A549 (cell line): ENCODE measurements around the gene TSHR. TPM values are rescaled to one million over a fixed set of nuclear protein-coding genes. Genes with fewer than 3 reads are reported as not detected.

ENCODE experiments used
- ATAC-seq, 2 experiments: fragments of 200-7000 bp in 1 of 2; fragments of >200 bp in 1 of 2; cut with Nextera tagmentation in 1 of 2; cut with Tn5 transposase in 1 of 2; 3 replicates each; pipeline versions ENCODE4 v1.8.0 to v1.9.1; 2018 to 2020; ENCODE audit warnings: mild to moderate bottlenecking in 1 of 2, moderate library complexity in 1 of 2
- CTCF ChIA-PET: fragments of 300-600 bp; sonication (Branson Sonifier 250); formaldehyde crosslinking; extraction: SDS; loops from one replicate; lab custom pipeline; 2021; ENCODE audit warnings: antibody characterized with exemption, inconsistent platforms; lab: Yijun Ruan, JAX
- POLR2A ChIA-PET: fragments of 350-600 bp; formaldehyde crosslinking; extraction: SDS; loops from one replicate; lab custom pipeline; 2021; ENCODE audit warnings: antibody characterized with exemption, inconsistent platforms; lab: Yijun Ruan, JAX
- DNase-seq, 2 experiments: peaks; one replicate each; pipeline versions ENCODE4 v3.0.0 to v3.0.0-alpha.2; 2011 to 2016; ENCODE audit warnings: low read depth in 1 of 2, low spot score in 1 of 2
- FAIRE-seq: peaks from 2 replicates; lab custom pipeline; 2011; peaks lifted over from hg19 to GRCh38; lab: Jason Lieb, UNC
- H3K27ac ChIP-seq, 2 experiments: fragments of >200 bp; sonication (Bioruptor Twin); formaldehyde crosslinking; 3 replicates each; pipeline ENCODE4 v1.5.1; 2016 to 2017
- H3K4me1 ChIP-seq: fragments of >200 bp; sonication (Bioruptor Twin); formaldehyde crosslinking; 3 replicates; pipeline ENCODE4 v1.6.1; 2016
- H3K4me2 ChIP-seq: fragments of >200 bp; sonication (Bioruptor Twin); formaldehyde crosslinking; 3 replicates; pipeline ENCODE4 v1.6.1; 2016
- H3K4me3 ChIP-seq: fragments of >200 bp; sonication (Bioruptor Twin); formaldehyde crosslinking; 3 replicates; pipeline ENCODE4 v1.5.1; 2016
- H3K9me3 ChIP-seq: fragments of >200 bp; sonication (Bioruptor Twin); formaldehyde crosslinking; 3 replicates; pipeline ENCODE4 v1.6.1; 2016
- CBX2 ChIP-seq: fragments of 200-600 bp; sonication (generic); IDR thresholded peaks from 2 replicates; pipeline ENCODE4 v1.6.1; 2016; ENCODE audit warnings: low read depth, mild to moderate bottlenecking, borderline replicate concordance
- CEBPB ChIP-seq, 2 experiments: fragments of >200 bp in 1 of 2; sonication (Bioruptor Twin) in 1 of 2; formaldehyde crosslinking in 1 of 2; IDR thresholded peaks; 2 replicates each; pipeline ENCODE4 v1.6.1; 2012 to 2016
- CHD4 ChIP-seq: fragments of 200-600 bp; sonication (generic); IDR thresholded peaks from 2 replicates; pipeline ENCODE4 v1.6.1; 2016; ENCODE audit warnings: antibody characterized with exemption, mild to moderate bottlenecking, borderline replicate concordance
- ELK1 ChIP-seq: fragments of 150-350 bp; IDR thresholded peaks from 2 replicates; pipeline ENCODE4 v1.6.1; 2014; ENCODE audit warnings: low read depth, mild to moderate bottlenecking, low read length
- ESRRA ChIP-seq: fragments of 150-350 bp; IDR thresholded peaks from 2 replicates; pipeline ENCODE4 v1.6.1; 2014; ENCODE audit warnings: mild to moderate bottlenecking, low read length, borderline replicate concordance
- HEYL ChIP-seq: fragments of 250-450 bp; sonication (Bioruptor Pico); IDR thresholded peaks from 2 replicates; pipeline ENCODE4 v1.8.0; 2021; ENCODE audit warnings: mild to moderate bottlenecking, moderate library complexity
- HOXA7 ChIP-seq: fragments of 250-450 bp; sonication (Bioruptor Pico); IDR thresholded peaks from 2 replicates; pipeline ENCODE4 v1.5.0; 2020; ENCODE audit warnings: mild to moderate bottlenecking, moderate library complexity
- HOXB5 ChIP-seq: fragments of 250-450 bp; sonication (Bioruptor Pico); IDR thresholded peaks from 2 replicates; pipeline ENCODE4 v1.5.0; 2020; ENCODE audit warnings: mild to moderate bottlenecking, moderate library complexity
- JUN ChIP-seq, 2 experiments: fragments of >200 bp; sonication (Bioruptor Twin); formaldehyde crosslinking; IDR thresholded peaks; 2 replicates in 1 of 2; 3 replicates in 1 of 2; pipeline ENCODE4 v1.6.1; 2016 to 2017
- KDM5A ChIP-seq: fragments of 200-600 bp; sonication (generic); IDR thresholded peaks from 2 replicates; pipeline ENCODE4 v1.6.1; 2016; ENCODE audit warnings: antibody characterized with exemption, mild to moderate bottlenecking
- MAFK ChIP-seq: fragments of 450-650 bp; IDR thresholded peaks from 2 replicates; pipeline ENCODE4 v1.6.1; 2014; ENCODE audit not compliant: partially characterized antibody
- MAX ChIP-seq: IDR thresholded peaks from 2 replicates; pipeline ENCODE4 v1.6.1; 2012
- MAZ ChIP-seq: fragments of 150-350 bp; IDR thresholded peaks from 2 replicates; pipeline ENCODE4 v1.6.1; 2014; ENCODE audit warnings: antibody characterized with exemption, low read depth, low read length, borderline replicate concordance
- MYC ChIP-seq: IDR thresholded peaks from 2 replicates; pipeline ENCODE4 v1.6.1; 2012; ENCODE audit warnings: mild to moderate bottlenecking, inconsistent platforms, low read length, improper control_type of control experiment, borderline replicate concordance
- NR3C1 ChIP-seq: fragments of >200 bp; sonication (Bioruptor Twin); formaldehyde crosslinking; IDR thresholded peaks from 3 replicates; pipeline ENCODE4 v1.6.1; 2017
- PBX3 ChIP-seq: IDR thresholded peaks from 2 replicates; pipeline ENCODE4 v1.6.1; 2012
- POLR2A ChIP-seq: IDR thresholded peaks from 2 replicates; pipeline ENCODE4 v1.6.1; 2012; ENCODE audit warnings: mild to moderate bottlenecking, low read length
- RAD21 ChIP-seq, 2 experiments: fragments of >200 bp in 1 of 2; sonication (Bioruptor Twin) in 1 of 2; formaldehyde crosslinking in 1 of 2; IDR thresholded peaks in 1 of 2; conservative IDR thresholded peaks in 1 of 2; 2 replicates in 1 of 2; 3 replicates in 1 of 2; pipeline ENCODE4 v1.6.1; 2012 to 2018; ENCODE audit warnings: inconsistent platforms in 1 of 2
- RARB ChIP-seq: fragments of 250-450 bp; sonication (Bioruptor Pico); IDR thresholded peaks from 2 replicates; pipeline ENCODE4 v1.8.0; 2021; ENCODE audit warnings: mild to moderate bottlenecking, moderate library complexity
- RCOR1 ChIP-seq: fragments of 150-350 bp; IDR thresholded peaks from 2 replicates; pipeline ENCODE4 v1.6.1; 2014; ENCODE audit warnings: antibody characterized with exemption, low read length, low read depth
- REST ChIP-seq: fragments of 200-600 bp; sonication (generic); IDR thresholded peaks from 2 replicates; pipeline ENCODE4 v1.6.1; 2016; ENCODE audit warnings: antibody characterized with exemption, mild to moderate bottlenecking, moderate library complexity
- SREBF2 ChIP-seq: fragments of 450-650 bp; IDR thresholded peaks from 2 replicates; pipeline ENCODE4 v1.6.1; 2014; ENCODE audit warnings: mild to moderate bottlenecking, moderate library complexity
- USF2 ChIP-seq: fragments of 450-650 bp; IDR thresholded peaks from 2 replicates; pipeline ENCODE4 v1.6.1; 2014; ENCODE audit warnings: antibody characterized with exemption
- ZNF302 ChIP-seq: fragments of 250-450 bp; sonication (Bioruptor Pico); IDR thresholded peaks from 2 replicates; pipeline ENCODE4 v1.9.0; 2021; ENCODE audit warnings: inconsistent platforms, mild to moderate bottlenecking, moderate library complexity
- ZSCAN20 ChIP-seq: fragments of 250-450 bp; sonication (Bioruptor Pico); IDR thresholded peaks from 2 replicates; pipeline ENCODE4 v1.8.0; 2022; ENCODE audit warnings: mild to moderate bottlenecking, moderate library complexity
- WGBS: methylation state at CpG from one replicate; pipeline ENCODE4 v1.1.6; 2017; ENCODE audit errors: missing lambda C conversion rate; 5-methylcytosine and 5-hydroxymethylcytosine counted together
- polyA plus RNA-seq, 4 experiments: library from polyadenylated mRNA; depleted of rRNA in 3 of 4; stranded (reverse); fragments of >200 nt; fragmentation: RNase III in 1 of 4; extraction: RNeasy Plus Mini Kit Qiagen cat#74134 plus additional on column Dnase treatment in 1 of 4; gene quantifications; 2 replicates in 3 of 4; 3 replicates in 1 of 4; pipeline ENCODE4 v1.2.3, GENCODE V29; 2011 to 2017

TSHR gene
- polyA plus RNA-seq, 2 of the 4 experiments (the other 2 are of a cell fraction): not detected

GRCh38 chr14:81091139-81091538 lies 135.7 kb downstream of the TSHR start:
- Histone ChIP-seq H3K4me3 (no peak overlapping the region), H3K4me1 (no peaks in the 10 kb centered on the region), H3K27ac (no peak overlapping the region), H3K4me2 (no peak overlapping the region), H3K9me3 (peaks cover 4% of the 10 kb centered on the region; the same call in 1 of the 3 replicates)
- no peak for TF ChIP-seq CEBPB (IDR thresholded peaks at IDR 0.05)
- TF ChIP-seq POLR2A: no peak
- no peak for TF ChIP-seq MAFK
- no peak for TF ChIP-seq HEYL
- no peak for TF ChIP-seq MYC
- no peak for TF ChIP-seq CBX2
- TF ChIP-seq RAD21 (conservative IDR thresholded peaks at IDR 0.05 in 1 of 2, IDR thresholded peaks at IDR 0.05 in 1 of 2): no peak
- no peak for TF ChIP-seq HOXA7
- no peak for TF ChIP-seq ESRRA
- no peak for TF ChIP-seq HOXB5 (CRISPR knock-in tag)
- TF ChIP-seq SREBF2: no peak
- TF ChIP-seq RCOR1: no peak
- no peak for TF ChIP-seq USF2
- TF ChIP-seq MAX: no peak
- TF ChIP-seq ZSCAN20 (CRISPR knock-in tag): no peak
- no peak for TF ChIP-seq RARB (CRISPR knock-in tag)
- ChIA-PET POLR2A (no interaction called here), CTCF (no interaction called here)
- FAIRE-seq: no peak
- no peak for DNase-seq
- ATAC-seq: no peak

GRCh38 chr14:81091660-81092059 lies 136.2 kb downstream of the TSHR start:
- 9% methylated on average over 1 of the region's 1 CpG for WGBS
- H3K9me3 ChIP-seq: peaks cover 4% of the 10 kb centered on the region; the same call in 1 of the 3 replicates
- FAIRE-seq: no peak
- DNase-seq: no peak
- H3K4me3 ChIP-seq: no peak overlapping the region
- POLR2A ChIA-PET: no interaction called here
- TF ChIP-seq ZNF302 (CRISPR knock-in tag) (no peak), HEYL (no peak), JUN (IDR thresholded peaks at IDR 0.05) (no peak), MAZ (no peak), CHD4 (no peak), MAX (no peak), NR3C1 (no peak), ELK1 (no peak), KDM5A (no peak), REST (no peak), ESRRA (no peak), PBX3 (no peak)
- no peaks in the 10 kb centered on the region for H3K4me1 ChIP-seq
- H3K4me2 ChIP-seq: no peak overlapping the region
- H3K27ac ChIP-seq: no peak overlapping the region
- no peak for ATAC-seq
- CTCF ChIA-PET: no interaction called here
